Measurements from ENCODE around the gene SH3RF1.

DNA sequence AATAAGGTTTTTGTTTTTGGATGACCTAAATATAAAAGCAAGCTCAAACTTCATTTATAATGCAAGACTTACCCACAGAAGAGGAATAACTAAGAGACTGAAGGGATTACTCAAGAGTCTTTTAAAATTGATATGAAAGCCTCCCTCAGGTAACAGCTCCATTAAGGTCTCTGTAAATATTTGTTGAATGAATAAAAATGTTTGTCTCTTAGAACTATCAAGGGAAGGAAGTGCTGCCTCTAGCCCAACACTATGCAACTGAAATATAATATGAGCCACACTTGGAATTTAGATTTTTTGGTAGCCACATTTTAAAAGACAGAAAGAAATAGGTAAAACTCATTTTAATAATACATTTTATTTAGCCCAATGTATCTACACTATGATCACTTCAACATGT lies 127.8 kb downstream of the SH3RF1 start:
- TF ChIP-seq POLR2AphosphoS5 (IDR thresholded peaks at IDR 0.05; ENCODE audit: low read depth, low read length) (no peak), POLR2A (IDR thresholded peaks at IDR 0.05; ENCODE audit: low read depth, low read length) (no peak), TAF1 (IDR thresholded peaks at IDR 0.05; ENCODE audit: low read depth, low read length) (no peak)

All from GM12891 (cell line).